Bronchial epithelial cell (primary cell): ENCODE data around the gene CNTNAP2. TPM values are rescaled to one million over a fixed set of nuclear protein-coding genes. Genes with fewer than 3 reads are reported as not detected.

Experiments
- DNase-seq: peaks from one replicate; pipeline ENCODE4 v3.0.0-alpha.2; 2010; ENCODE audit warnings: low read depth
- FAIRE-seq: peaks from 2 replicates; lab custom pipeline; 2011; peaks lifted over from hg19 to GRCh38; lab: Jason Lieb, UNC
- H3K27me3 ChIP-seq: 2 replicates; pipeline ENCODE4 v1.5.1; 2011; ENCODE audit warnings: low read length; ENCODE audit not compliant: control insufficient read depth, insufficient read depth
- H3K36me3 ChIP-seq: 2 replicates; pipeline ENCODE4 v1.5.1; 2011; ENCODE audit warnings: low read length; ENCODE audit not compliant: control insufficient read depth, insufficient read depth
- H3K4me3 ChIP-seq: 2 replicates; pipeline ENCODE4 v1.5.1; 2011; ENCODE audit warnings: mild to moderate bottlenecking, low read depth, low read length, control low read depth
- CTCF ChIP-seq: IDR thresholded peaks from 2 replicates; pipeline ENCODE4 v1.5.1; 2011; ENCODE audit warnings: mild to moderate bottlenecking, moderate library complexity, low read length, control low read depth, inconsistent platforms; ENCODE audit not compliant: insufficient read depth, severe bottlenecking
- total RNA-seq: library from RNA; depleted of rRNA; stranded (reverse); fragments of >200 nt; gene quantifications from 2 replicates; pipeline ENCODE4 v1.2.1, GENCODE V29; 2014

The CNTNAP2 gene
- 0.26 and 0.51 TPM in 2 replicates for total RNA-seq

- H3K27me3 ChIP-seq: no peaks in the 10 kb centered on the region
- peak within 1 kb of the TSS; percentile 22 for H3K4me3 ChIP-seq
- TF ChIP-seq CTCF: no peak
- FAIRE-seq (no peak), DNase-seq (no peak)
- H3K36me3 ChIP-seq: no peaks in the 10 kb centered on the region
Observed at GRCh38 chr7:146116521-146117222, at the start of gene CNTNAP2. Gene CNTNAP2, plus strand, starts transcription at chr7:146116801. Its CDS starts 76 bp downstream, at chr7:146116877.

- Histone ChIP-seq H3K4me3 (no peak overlapping the region), H3K27me3 (no peaks in the 10 kb centered on the region), H3K36me3 (no peaks in the 10 kb centered on the region)
- DNase-seq: no peak
- FAIRE-seq: no peak
- TF ChIP-seq CTCF: no peak
Observed at GRCh38 chr7:146067880-146068279, 48.7 kb upstream of the CNTNAP2 start.

GRCh38 chr7:146074195-146074765, 42.3 kb upstream of the CNTNAP2 start:
- Histone ChIP-seq H3K27me3 (no peaks in the 10 kb centered on the region), H3K36me3 (no peaks in the 10 kb centered on the region), H3K4me3 (no peak overlapping the region)
- no peak for TF ChIP-seq CTCF
- FAIRE-seq (no peak), DNase-seq (no peak)

- no peak for DNase-seq
- H3K27me3 ChIP-seq: no peaks in the 10 kb centered on the region
- no peak for TF ChIP-seq CTCF
- H3K4me3 ChIP-seq: no peak overlapping the region
- FAIRE-seq: no peak
- no peaks in the 10 kb centered on the region for H3K36me3 ChIP-seq
Observed at GRCh38 chr7:146076344-146076743, 40.3 kb upstream of the CNTNAP2 start.

GRCh38 chr7:146084086-146084485, 32.5 kb upstream of the CNTNAP2 start:
- Histone ChIP-seq H3K4me3 (no peak overlapping the region), H3K36me3 (no peaks in the 10 kb centered on the region), H3K27me3 (no peaks in the 10 kb centered on the region)
- no peak for TF ChIP-seq CTCF
- DNase-seq (no peak), FAIRE-seq (no peak)
